ENCODE measurements around the gene ZNF394. TPM values are rescaled to one million over a fixed set of nuclear protein-coding genes. Genes with fewer than 3 reads are reported as not detected.

ZNF394 gene
- total and polyA plus RNA-seq, 4 donors = 10.6 to 30.7 (median 20.1) TPM

Other genes with a start within 250 kb of the ZNF394 start
- gene MYH16, start 227.4 kb downstream of the ZNF394 start, total RNA-seq = not detected
- gene MYH16, start 227.4 kb downstream of the ZNF394 start, polyA plus RNA-seq (ENCODE audit: insufficient read length in 2 of 2) = under 1 TPM in 1 of 2 donors, not detected in 1; 0.26 TPM
- gene ARPC1A, start 174.4 kb downstream of the ZNF394 start, total RNA-seq = 10 to 100 TPM; 82.4 to 99.9 TPM
- gene ARPC1A, start 174.4 kb downstream of the ZNF394 start, polyA plus RNA-seq (ENCODE audit: insufficient read length in 2 of 2) = 100 to 1,000 TPM; 141 to 147 TPM
- gene ARPC1B, start 125.6 kb downstream of the ZNF394 start, total RNA-seq = 100 to 1,000 TPM in 1 of 2 donors, 10 to 100 TPM in 1; 63.3 to 110 TPM
- gene ARPC1B, start 125.6 kb downstream of the ZNF394 start, polyA plus RNA-seq (ENCODE audit: insufficient read length in 2 of 2) = 10 to 100 TPM; 34.0 to 45.4 TPM
- gene PDAP1, start 91.7 kb downstream of the ZNF394 start, total RNA-seq = 10 to 100 TPM; 19.3 to 80.8 TPM
- 100 to 1,000 TPM; 195 to 213 TPM for gene PDAP1, start 91.7 kb downstream of the ZNF394 start, polyA plus RNA-seq (ENCODE audit: insufficient read length in 2 of 2)
- 100 to 1,000 TPM in 1 of 2 donors, 10 to 100 TPM in 1; 64.9 to 108 TPM for gene BUD31, start 91.3 kb downstream of the ZNF394 start, total RNA-seq
- 100 to 1,000 TPM; 115 to 125 TPM for gene BUD31, start 91.3 kb downstream of the ZNF394 start, polyA plus RNA-seq (ENCODE audit: insufficient read length in 2 of 2)
- gene PTCD1, start 61.5 kb downstream of the ZNF394 start, total RNA-seq = 1 to 10 TPM; 5.3 to 6.8 TPM
- 1 to 10 TPM; 5.3 to 6.9 TPM for gene PTCD1, start 61.5 kb downstream of the ZNF394 start, polyA plus RNA-seq (ENCODE audit: insufficient read length in 2 of 2)
- 10 to 100 TPM; 19.6 to 38.0 TPM for gene CPSF4, start 61.3 kb downstream of the ZNF394 start, total RNA-seq
- gene CPSF4, start 61.3 kb downstream of the ZNF394 start, polyA plus RNA-seq (ENCODE audit: insufficient read length in 2 of 2) = 10 to 100 TPM; 51.6 to 60.9 TPM
- gene ATP5MF, start 34.1 kb downstream of the ZNF394 start, total RNA-seq = 100 to 1,000 TPM; 283 to 529 TPM
- gene ATP5MF, start 34.1 kb downstream of the ZNF394 start, polyA plus RNA-seq (ENCODE audit: insufficient read length in 2 of 2) = 100 to 1,000 TPM; 546 to 573 TPM
- gene ZNF789, start 27.4 kb downstream of the ZNF394 start, total RNA-seq = 10 to 100 TPM; 16.5 to 20.8 TPM
- 10 to 100 TPM; 26.8 to 53.8 TPM for gene ZNF789, start 27.4 kb downstream of the ZNF394 start, polyA plus RNA-seq (ENCODE audit: insufficient read length in 2 of 2)
- gene ZKSCAN5, start 4.4 kb upstream of the ZNF394 start, total RNA-seq = 10 to 100 TPM; 14.6 to 17.3 TPM
- 10 to 100 TPM; 14.9 TPM for gene ZKSCAN5, start 4.4 kb upstream of the ZNF394 start, polyA plus RNA-seq (ENCODE audit: insufficient read length in 2 of 2)
- gene FAM200A, start 51.8 kb upstream of the ZNF394 start, total RNA-seq = 10 to 100 TPM; 11.6 to 12.4 TPM
- 10 to 100 TPM; 12.6 to 13.0 TPM for gene FAM200A, start 51.8 kb upstream of the ZNF394 start, polyA plus RNA-seq (ENCODE audit: insufficient read length in 2 of 2)
- 10 to 100 TPM; 76.5 to 93.3 TPM for gene ZNF655, start 58.4 kb upstream of the ZNF394 start, total RNA-seq
- gene ZNF655, start 58.4 kb upstream of the ZNF394 start, polyA plus RNA-seq (ENCODE audit: insufficient read length in 2 of 2) = 10 to 100 TPM; 50.0 to 67.0 TPM
- 1 to 10 TPM in 1 of 2 donors, under 1 TPM in 1; 0.20 to 1.4 TPM for gene TMEM225B, start 98.0 kb upstream of the ZNF394 start, total RNA-seq
- 1 to 10 TPM in 1 of 2 donors, under 1 TPM in 1; 0.59 to 1.4 TPM for gene TMEM225B, start 98.0 kb upstream of the ZNF394 start, polyA plus RNA-seq (ENCODE audit: insufficient read length in 2 of 2)
- 10 to 100 TPM; 11.7 to 16.3 TPM for gene ZSCAN25, start 116.7 kb upstream of the ZNF394 start, total RNA-seq
- gene ZSCAN25, start 116.7 kb upstream of the ZNF394 start, polyA plus RNA-seq (ENCODE audit: insufficient read length in 2 of 2) = 10 to 100 TPM; 12.9 to 13.1 TPM
- gene CYP3A5, start 179.7 kb upstream of the ZNF394 start, total RNA-seq = 1 to 10 TPM; 7.2 to 8.4 TPM
- gene CYP3A5, start 179.7 kb upstream of the ZNF394 start, polyA plus RNA-seq (ENCODE audit: insufficient read length in 2 of 2) = 1 to 10 TPM; 2.6 TPM
- gene CYP3A7, start 234.9 kb upstream of the ZNF394 start, total RNA-seq = 1 to 10 TPM in 1 of 2 donors, not detected in 1; 1.3 TPM
- under 1 TPM in 1 of 2 donors, not detected in 1; 0.66 TPM for gene CYP3A7, start 234.9 kb upstream of the ZNF394 start, polyA plus RNA-seq (ENCODE audit: insufficient read length in 2 of 2)